ACC112 (cell line): ENCODE results near the gene SV2B.

Experiments
- H2AFZ ChIP-seq: fragments of 200-600 bp; sonication (generic); one replicate; pipeline ENCODE4 v1.6.0; 2017; ENCODE audit warnings: antibody characterized with exemption, low read length; ENCODE audit not compliant: unreplicated experiment
- H3K27ac ChIP-seq: fragments of 200-600 bp; sonication (generic); 2 replicates; pipeline ENCODE4 v1.5.1; 2014; ENCODE audit warnings: low read depth, mild to moderate bottlenecking, antibody characterized with exemption, low read length, moderate library complexity
- H3K27me3 ChIP-seq: fragments of 200-600 bp; sonication (generic); 2 replicates; pipeline ENCODE4 v1.6.1; 2014; ENCODE audit warnings: mild to moderate bottlenecking, antibody characterized with exemption, low read length, moderate library complexity, mixed read lengths; ENCODE audit not compliant: insufficient read depth
- H3K36me3 ChIP-seq: fragments of 200-600 bp; sonication (generic); 2 replicates; pipeline ENCODE4 v1.6.1; 2016; ENCODE audit warnings: mild to moderate bottlenecking, antibody characterized with exemption, low read length, moderate library complexity, mixed read lengths; ENCODE audit not compliant: insufficient read depth
- H3K4me1 ChIP-seq: fragments of 200-600 bp; sonication (generic); one replicate; pipeline ENCODE4 v1.6.1; 2016; ENCODE audit warnings: low read length, mixed read lengths; ENCODE audit not compliant: insufficient read depth, unreplicated experiment, control insufficient read depth
- H3K4me3 ChIP-seq: fragments of 200-600 bp; sonication (generic); 2 replicates; pipeline ENCODE4 v1.5.1; 2014; ENCODE audit warnings: mild to moderate bottlenecking, low read depth, low read length
- H3K79me2 ChIP-seq: fragments of 200-600 bp; sonication (generic); one replicate; pipeline ENCODE4 v1.6.0; 2016; ENCODE audit warnings: low read length; ENCODE audit not compliant: control insufficient read depth, unreplicated experiment, insufficient read depth

The SV2B gene

DNA sequence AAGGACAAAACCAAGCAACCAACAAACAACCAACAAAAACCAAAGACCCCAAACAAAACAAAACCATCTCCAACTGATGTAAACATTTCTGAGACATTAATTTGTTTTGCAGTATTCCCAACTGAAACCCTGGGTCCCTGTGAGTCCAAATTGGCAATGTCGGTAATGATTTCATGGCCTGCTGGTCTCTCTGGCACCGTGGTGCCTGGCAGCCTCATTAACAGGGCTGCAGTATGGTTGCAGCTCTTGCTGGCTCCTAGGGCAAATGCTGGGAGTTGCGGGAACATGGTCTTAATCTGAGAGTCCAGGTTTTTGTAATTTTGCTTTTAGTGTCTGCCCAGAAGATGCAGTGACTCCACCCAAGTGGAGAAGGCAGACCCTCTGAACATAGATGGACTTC, 128.3 kb downstream of the SV2B start:
- H3K27me3 ChIP-seq, result peaks cover 26% of the 10 kb centered on the region; the same call in 1 of the 2 replicates
- no peak overlapping the region for H2AFZ ChIP-seq
- no peaks in the 10 kb centered on the region for H3K36me3 ChIP-seq
- H3K79me2 ChIP-seq, result no peaks in the 10 kb centered on the region
- no peak overlapping the region for H3K4me3 ChIP-seq
- no peaks in the 10 kb centered on the region for H3K4me1 ChIP-seq
- no peak overlapping the region for H3K27ac ChIP-seq

DNA sequence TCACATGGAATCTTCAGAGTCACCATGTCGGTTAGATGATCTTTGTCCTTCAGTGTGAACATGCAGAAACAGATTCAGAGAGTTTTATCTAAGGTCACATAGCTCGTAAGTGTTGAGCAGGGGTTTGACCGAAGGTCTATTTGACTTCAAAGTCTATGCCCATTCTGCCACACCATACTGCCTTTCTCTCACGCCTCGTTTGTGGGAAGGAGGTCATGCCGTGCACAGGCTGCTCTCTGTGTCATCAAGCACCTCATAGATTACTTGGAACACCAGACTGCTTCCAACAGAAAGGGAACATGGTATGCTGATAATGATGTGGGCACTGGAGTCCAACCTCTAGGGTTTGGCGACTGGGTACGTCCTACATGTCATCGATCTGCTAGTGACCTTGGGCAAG, 128.8 kb downstream of the SV2B start:
- Histone ChIP-seq H3K27ac (no peak overlapping the region), H3K4me3 (no peak overlapping the region), H2AFZ (no peak overlapping the region), H3K36me3 (no peaks in the 10 kb centered on the region), H3K79me2 (no peaks in the 10 kb centered on the region), H3K4me1 (no peaks in the 10 kb centered on the region), H3K27me3 (peaks cover 26% of the 10 kb centered on the region; the same call in 1 of the 2 replicates)

DNA sequence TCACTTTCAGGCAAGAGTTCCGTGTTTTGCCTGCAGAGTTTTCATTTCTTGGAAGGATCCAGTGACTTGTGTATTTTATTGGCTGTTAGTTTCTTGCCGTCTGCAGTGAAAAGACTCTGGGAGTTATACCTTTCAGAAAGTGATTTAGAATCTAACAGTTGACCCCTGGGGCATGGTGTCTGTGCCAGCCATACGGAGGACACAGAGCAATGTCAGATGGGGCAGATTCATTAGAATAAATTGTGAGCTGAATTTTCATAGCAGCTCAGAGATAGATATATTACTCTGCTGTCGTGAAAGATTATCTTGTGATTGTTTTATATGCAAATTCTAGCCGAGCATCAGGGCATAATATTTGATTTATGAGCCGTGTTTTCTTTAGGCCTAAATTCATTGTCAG, 131.6 kb downstream of the SV2B start:
- Histone ChIP-seq H2AFZ (no peak overlapping the region), H3K4me3 (no peak overlapping the region), H3K27me3 (peaks cover 16% of the 10 kb centered on the region; the same call in 1 of the 2 replicates), H3K36me3 (no peaks in the 10 kb centered on the region), H3K4me1 (no peaks in the 10 kb centered on the region), H3K79me2 (no peaks in the 10 kb centered on the region), H3K27ac (no peak overlapping the region)

DNA sequence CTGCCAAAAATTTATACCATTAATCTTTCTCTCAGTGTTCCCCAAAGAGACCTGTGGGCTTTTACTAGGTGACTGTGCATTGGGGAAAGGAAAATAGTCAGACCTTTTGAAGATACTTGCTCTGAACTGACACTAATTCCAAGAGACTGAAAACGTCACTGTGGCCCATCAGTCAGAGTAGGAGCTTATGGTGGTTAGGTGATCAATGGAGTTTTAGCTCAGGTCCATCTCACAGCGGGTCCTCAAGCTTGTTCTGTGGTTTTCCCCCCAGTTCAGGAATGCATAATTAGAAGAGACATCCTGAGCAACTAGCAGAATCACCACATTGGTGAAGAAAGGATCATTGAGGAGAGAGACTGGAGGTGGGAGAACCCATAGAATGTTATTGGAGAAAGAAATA, 134.7 kb downstream of the SV2B start:
- Histone ChIP-seq H3K27ac (no peak overlapping the region), H3K79me2 (no peaks in the 10 kb centered on the region), H2AFZ (no peak overlapping the region), H3K4me3 (no peak overlapping the region), H3K36me3 (no peaks in the 10 kb centered on the region), H3K4me1 (no peaks in the 10 kb centered on the region), H3K27me3 (peaks cover 17% of the 10 kb centered on the region)

DNA sequence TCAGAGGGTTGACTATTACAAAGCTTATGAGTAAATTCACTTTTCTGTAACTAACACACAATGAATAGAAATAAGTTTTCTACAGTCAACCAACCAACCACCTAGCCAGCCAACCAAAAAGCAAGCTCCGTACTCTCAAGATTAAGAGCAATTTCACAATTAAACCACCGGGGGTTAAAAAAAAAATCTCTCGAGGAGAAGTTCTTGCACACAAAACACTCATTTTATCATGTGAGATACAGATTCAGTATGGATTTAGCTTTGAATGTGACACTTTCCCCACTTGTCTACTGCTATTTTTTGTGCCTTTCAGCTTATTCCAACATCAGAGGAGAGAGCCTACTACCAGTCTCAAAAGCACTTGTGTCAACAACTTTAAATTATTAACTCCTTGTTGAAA, 135.3 kb downstream of the SV2B start:
- Histone ChIP-seq H2AFZ (no peak overlapping the region), H3K4me3 (no peak overlapping the region), H3K27me3 (peaks cover 17% of the 10 kb centered on the region), H3K27ac (no peak overlapping the region), H3K79me2 (no peaks in the 10 kb centered on the region), H3K4me1 (no peaks in the 10 kb centered on the region), H3K36me3 (no peaks in the 10 kb centered on the region)

DNA sequence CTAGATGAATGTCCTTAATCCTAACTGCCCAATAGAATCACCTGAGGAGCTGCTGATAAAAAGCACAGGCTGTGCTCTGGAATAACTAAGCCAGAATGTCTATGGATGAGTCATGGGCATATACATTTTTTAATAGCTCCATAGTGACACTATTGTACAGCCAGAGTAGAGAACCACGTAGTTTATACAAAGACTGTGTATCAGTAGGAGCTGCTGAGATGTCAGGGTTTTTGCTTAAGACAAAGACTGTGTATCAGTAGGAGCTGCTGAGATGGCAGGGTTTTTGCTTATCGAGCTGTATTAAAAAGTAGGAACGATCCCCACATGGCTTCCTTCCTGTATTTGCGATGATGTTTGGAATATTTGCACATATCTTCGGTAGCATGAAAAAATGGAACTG, 137.4 kb downstream of the SV2B start:
- Histone ChIP-seq H3K36me3 (no peaks in the 10 kb centered on the region), H3K27me3 (peaks cover 17% of the 10 kb centered on the region), H3K79me2 (no peaks in the 10 kb centered on the region), H3K4me1 (no peaks in the 10 kb centered on the region), H3K4me3 (no peak overlapping the region), H3K27ac (no peak overlapping the region), H2AFZ (no peak overlapping the region)

DNA sequence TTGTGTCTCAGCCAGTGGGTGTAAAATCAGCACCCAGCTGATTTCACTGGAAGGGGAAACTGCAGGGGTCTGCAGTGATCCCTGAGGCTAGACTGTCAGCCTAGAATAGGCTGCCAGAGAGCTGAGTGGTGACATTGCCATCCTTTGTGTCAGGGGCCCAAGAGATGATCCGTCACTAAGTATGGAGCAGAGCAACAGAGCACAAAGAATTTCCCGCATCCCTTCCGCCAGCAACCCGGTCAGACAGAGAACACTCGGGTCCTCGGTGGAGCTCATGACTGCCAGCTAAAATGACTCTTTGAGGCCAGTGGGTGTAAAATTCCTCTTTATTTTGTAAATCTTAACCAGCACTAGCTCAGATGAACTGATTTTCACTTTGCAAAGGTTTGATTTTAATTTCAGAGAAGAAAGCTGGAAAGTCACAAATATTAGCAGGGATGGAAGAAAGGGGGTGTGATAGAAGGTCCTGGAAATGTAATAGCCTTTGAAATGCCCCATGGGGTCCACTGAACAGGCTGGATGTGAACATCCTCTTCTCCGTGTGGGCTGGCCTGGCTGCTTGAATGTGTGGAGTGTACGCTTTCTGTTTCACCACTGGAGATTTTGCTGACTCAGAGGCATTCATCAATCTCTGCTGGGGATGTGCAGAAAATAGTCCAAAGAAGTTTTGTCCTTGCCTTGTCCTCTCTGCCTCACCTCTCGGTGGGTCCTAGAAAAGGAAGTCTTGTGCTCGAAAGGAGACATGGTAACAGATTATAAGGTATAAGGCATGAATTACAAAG, 138.8 kb downstream of the SV2B start:
- Histone ChIP-seq H3K4me3 (no peak overlapping the region), H3K27ac (no peak overlapping the region), H2AFZ (no peak overlapping the region), H3K79me2 (no peaks in the 10 kb centered on the region), H3K36me3 (no peaks in the 10 kb centered on the region), H3K4me1 (no peaks in the 10 kb centered on the region), H3K27me3 (peaks cover 17% of the 10 kb centered on the region)

DNA sequence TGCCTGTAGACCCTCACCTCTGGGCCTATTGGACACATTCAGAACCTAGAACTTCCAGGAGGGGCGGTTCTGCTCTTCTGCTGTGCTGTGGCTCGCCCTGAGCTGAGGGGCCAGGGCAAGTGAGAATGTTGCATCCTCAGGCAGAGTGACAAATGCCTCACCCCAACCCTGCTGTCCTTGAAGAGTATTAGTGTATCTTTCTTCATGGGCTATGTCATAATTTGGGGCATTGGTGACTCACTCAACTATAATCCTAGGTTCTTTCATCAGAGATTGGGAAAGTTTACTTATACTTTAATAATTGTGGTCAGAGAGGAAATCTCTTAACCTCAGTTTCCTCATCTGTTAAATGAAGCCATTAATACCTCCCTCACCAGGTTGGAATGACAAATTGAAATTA, 143.8 kb downstream of the SV2B start:
- no peak overlapping the region for H3K27ac ChIP-seq
- no peaks in the 10 kb centered on the region for H3K36me3 ChIP-seq
- 0 out of 2 replicates have a peak, but pooled peaks cover 7% of the 10 kb centered on the region for H3K27me3 ChIP-seq
- no peak overlapping the region for H2AFZ ChIP-seq
- H3K79me2 ChIP-seq, result no peaks in the 10 kb centered on the region
- no peak overlapping the region for H3K4me3 ChIP-seq
- no peaks in the 10 kb centered on the region for H3K4me1 ChIP-seq

DNA sequence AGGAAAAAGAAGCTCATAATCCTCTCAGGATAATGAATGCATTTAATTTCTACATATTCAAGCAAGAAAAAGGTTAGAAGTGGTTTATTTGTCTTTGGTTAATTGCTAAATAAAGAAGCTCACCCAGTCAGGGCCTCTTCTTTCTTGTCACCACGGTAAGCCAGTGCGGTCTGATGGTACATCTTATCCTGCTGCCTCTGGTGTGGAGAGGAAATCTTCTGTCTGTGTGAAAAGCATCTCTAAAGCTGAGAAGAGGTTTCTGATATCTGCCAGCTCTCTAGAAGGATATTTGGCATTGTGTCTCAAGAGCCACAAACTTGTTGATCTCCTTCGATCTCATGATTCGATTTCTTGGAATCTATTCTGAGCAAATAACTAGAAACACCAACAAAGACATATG, 144.9 kb downstream of the SV2B start:
- Histone ChIP-seq H3K4me3 (no peak overlapping the region), H3K79me2 (no peaks in the 10 kb centered on the region), H3K4me1 (no peaks in the 10 kb centered on the region), H3K36me3 (no peaks in the 10 kb centered on the region), H2AFZ (no peak overlapping the region), H3K27me3 (0 out of 2 replicates have a peak, but pooled peaks cover 4% of the 10 kb centered on the region), H3K27ac (no peak overlapping the region)

DNA sequence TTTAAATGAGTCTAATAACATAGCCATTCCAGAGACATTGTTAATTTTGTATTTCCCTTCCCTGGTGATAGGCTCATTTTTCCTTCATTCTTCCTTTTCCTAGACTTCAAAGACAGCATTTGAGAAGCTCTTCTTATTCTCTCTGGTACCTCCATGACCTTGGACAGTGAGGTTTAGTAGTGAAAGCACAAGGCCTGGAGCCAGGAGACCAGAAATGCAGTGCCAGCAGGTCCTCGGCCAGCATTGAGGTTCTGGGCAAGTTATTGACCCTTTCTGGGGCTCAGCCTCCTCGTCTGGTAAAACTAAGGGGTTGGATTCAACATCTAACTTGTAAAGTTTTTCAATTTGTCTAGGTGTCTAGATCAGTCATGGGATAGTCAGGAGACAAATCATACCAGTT, 146.9 kb downstream of the SV2B start:
- Histone ChIP-seq H3K79me2 (no peaks in the 10 kb centered on the region), H3K36me3 (no peaks in the 10 kb centered on the region), H3K4me1 (no peaks in the 10 kb centered on the region), H3K27ac (no peak overlapping the region), H3K27me3 (no peaks in the 10 kb centered on the region), H3K4me3 (no peak overlapping the region), H2AFZ (no peak overlapping the region)

DNA sequence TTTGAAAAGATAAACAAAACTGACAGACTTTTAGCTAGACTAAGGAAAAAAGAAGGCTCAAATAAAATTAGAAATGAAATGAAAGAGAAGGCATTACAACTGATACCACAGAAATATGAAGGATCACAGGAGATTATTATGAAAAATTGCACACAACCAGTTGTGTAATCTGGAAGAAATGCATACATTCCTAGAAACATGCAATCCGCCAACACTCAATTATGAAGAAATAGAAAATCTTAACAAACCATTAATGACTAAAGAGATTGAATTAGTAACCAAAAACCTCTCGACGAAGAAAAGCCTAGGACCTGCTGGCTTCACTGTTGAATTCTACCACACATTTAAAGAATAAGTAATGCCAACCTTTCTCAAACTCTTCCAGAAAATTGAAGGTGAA, 149.5 kb downstream of the SV2B start:
- H3K27me3 ChIP-seq, result 0 out of 2 replicates have a peak, but pooled peaks cover 3% of the 10 kb centered on the region

More for the DNA sequence above, 149.5 kb downstream of the SV2B start:
- no peaks in the 10 kb centered on the region for H3K79me2 ChIP-seq
- no peak overlapping the region for H3K27ac ChIP-seq
- no peak overlapping the region for H3K4me3 ChIP-seq
- H3K4me1 ChIP-seq, result no peaks in the 10 kb centered on the region
- H2AFZ ChIP-seq, result no peak overlapping the region
- H3K36me3 ChIP-seq, result no peaks in the 10 kb centered on the region
